GM18867 (cell line): ENCODE measurements around the gene ZSCAN1.

Source experiments
- ATAC-seq: cut with Tn5 transposase; IDR thresholded peaks from one replicate; pipeline ENCODE4 v1.9.1; 2021; ENCODE audit warnings: mild to moderate bottlenecking, moderate library complexity; ENCODE audit not compliant: unreplicated experiment

The ZSCAN1 gene

DNA sequence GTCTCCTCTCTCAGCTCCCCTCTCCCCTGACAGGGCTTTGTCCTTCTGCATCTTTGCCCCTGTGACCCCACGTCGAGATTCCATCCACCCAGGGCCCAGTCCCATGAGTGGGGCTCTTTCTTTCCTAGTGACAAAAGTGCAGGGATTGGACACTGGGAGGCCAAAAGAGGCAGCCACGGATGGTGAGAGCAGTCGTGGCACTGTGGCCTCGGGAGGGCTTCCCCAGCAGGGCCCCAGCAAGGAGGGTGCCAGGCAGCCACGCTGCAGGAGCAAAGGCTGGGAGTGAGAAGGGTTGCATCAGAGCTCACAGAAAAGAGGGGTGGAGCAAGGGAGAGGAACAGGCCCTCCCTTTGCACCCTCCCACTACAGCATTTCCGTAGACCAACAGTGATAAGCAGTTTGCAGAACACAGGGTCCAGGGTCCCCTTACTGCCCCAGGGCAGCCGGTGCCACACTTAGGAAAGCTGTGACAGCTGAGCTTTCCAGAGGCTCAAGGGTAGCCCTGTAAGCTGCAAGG, 4.9 kb downstream of the ZSCAN1 start:
- ATAC-seq: no peak

DNA sequence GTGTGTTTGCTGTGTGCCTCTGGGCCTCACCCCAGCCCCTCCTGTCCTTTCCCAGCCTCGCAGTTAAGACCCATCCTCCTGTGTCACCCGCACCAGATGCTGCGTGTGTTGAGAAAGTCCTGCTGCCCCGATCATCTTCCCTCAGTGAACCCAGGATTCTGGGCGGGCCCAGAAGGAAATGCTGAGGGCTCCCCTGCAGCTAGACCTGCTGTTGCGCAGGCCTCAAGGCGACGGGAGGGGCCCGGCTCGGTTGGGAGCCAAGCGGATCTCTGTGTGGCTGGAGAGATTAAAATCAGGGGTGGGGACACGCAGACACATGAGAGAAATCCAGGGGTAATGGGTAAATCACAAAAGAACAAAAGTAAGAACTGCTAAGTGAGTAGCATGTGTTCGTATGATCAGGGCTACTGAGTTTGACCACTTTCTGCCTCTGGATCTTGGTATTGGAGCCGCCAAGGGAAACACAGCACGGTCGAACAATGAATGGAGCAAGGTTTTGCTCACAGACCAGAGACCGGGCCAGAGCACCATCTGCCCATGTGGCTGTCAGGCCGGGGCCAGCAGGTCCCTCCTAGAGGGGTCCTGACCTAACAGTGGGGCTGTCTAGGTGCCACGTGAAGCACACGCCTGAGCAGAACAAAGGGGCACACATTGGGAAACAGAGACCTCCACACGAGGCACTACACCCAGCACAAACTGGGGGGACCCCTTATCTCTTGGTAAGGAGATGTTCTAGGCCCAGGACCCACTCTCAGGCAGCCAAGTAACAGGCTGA, 7.1 kb downstream of the ZSCAN1 start:
- no peak for ATAC-seq

DNA sequence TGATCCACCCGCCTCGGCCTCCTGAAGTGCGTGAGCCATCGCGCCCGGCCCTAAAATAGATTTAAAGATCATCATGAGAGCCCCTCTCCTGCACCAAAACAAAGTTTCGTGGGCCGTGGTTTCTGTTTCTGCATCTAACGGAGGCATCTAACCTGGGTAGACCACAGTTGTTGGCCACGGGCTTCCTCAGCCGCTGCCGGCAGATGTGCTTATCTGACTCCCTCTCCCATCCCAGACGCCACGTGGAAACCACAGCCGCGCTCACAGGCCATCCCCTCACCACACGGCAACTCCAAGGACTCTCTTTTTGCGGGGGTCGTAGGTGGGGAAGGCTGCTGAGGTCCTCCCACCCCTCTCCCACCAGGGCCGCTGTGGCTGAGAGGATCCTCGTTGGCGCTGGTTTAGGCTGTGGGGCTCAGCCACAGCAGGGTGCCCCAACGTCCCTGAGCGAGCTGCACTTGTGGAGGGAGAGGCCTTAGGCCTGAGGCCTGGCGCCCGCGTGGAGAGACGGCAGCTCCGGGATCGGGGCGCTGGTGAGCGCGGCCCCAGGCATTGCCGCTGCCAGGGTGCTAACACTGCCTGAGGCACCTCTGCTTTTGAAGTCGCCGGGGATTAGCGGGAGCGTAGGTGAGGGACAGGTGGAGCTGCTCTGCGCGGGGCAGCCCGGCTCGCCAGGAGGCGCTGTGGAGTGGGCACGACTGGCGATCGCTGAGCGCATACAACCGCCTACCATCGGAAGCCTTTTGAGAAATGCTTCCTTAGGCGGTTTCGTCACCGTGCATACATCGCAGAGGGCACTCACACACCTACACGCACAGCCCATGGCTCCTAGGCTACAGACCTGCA, 8.9 kb downstream of the ZSCAN1 start:
- ATAC-seq: no peak

DNA sequence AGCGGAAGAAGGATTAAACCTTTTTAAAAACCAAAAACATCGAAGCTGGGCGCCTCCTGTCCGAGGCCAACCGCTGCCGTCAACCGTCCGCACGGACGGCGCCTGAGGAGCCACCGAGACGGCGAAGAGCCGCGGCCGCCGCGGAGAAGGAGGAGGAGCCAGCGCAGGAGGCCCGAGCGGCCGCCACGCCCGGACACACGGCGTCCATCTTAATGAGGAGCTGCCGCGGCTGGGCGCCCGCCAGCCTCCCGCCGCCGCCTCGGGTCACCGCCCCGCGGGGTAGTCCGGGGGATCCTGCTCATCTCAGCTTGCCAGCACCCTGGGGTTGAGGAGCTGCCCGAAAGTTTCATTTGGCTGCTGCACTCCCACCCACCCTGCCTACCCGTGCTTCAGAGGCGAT, 10.6 kb downstream of the ZSCAN1 start:
- no peak for ATAC-seq

DNA sequence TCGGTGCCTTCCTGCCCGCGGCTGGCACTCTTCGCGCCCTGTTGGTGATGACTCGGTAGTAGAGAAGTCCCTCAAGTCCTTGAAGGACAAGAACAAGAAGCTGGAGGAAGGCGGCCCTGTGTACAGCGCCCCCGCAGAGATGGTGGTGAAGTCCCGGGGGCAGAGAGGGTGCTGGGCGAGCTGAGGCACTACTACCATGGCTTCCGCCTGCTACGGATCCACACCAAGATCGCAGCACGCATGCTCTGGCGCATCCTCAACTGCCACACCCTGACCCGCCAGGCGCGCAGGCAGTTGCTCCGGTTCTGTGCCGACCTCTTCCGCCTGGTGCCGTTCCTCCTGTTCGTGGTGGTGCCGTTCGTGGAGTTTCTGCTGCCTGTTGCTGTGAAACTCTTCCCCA, 11.1 kb downstream of the ZSCAN1 start:
- ATAC-seq: no peak

DNA sequence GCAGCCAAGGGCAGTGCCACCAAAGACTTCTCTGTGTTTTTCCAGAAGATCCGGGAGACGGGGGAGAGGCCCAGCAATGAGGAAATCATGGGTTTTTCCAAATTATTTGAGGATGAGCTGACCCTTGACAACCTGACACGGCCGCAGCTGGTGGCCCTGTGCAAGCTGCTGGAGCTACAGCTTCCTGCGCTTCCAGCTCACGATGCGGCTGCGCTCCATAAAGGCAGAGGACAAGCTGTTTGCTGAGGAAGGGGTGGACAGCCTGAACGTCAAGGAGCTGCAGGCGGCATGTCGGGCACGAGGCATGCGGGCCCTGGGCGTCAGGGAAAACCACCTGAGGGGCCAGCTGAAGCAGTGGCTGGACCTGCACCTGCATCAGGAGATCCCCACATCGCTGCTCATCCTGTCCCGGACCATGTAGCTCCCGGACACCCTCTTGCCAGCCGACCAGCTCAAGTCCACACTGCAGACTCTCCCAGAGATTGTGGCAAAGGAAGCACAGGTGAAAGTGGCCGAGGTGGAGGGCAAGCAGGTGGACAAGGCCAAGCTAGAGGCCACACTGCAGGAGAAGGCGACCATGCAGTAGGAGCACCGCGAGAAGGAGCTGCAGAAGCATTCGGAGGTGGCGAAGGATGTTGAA, 11.7 kb downstream of the ZSCAN1 start:
- no peak for ATAC-seq

DNA sequence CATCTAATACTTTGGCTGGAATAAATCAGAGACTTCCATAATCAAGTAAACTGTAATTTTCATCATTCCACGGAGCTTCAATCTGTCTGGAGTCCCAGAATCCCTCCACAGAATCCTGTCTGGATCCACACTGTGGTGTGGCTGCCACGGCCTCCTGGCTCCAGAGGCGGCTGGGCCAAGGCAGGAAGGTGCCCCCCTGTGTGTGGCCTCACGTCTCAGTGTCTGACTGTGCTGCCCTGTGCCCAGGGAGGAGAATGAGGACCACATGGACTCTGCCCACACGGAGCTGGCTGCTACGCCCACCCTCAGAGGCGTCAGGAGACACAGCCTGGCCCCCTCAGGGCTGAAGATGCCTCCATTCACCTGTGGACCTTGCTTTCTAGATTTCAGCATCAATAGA, 13.0 kb downstream of the ZSCAN1 start:
- no peak for ATAC-seq

DNA sequence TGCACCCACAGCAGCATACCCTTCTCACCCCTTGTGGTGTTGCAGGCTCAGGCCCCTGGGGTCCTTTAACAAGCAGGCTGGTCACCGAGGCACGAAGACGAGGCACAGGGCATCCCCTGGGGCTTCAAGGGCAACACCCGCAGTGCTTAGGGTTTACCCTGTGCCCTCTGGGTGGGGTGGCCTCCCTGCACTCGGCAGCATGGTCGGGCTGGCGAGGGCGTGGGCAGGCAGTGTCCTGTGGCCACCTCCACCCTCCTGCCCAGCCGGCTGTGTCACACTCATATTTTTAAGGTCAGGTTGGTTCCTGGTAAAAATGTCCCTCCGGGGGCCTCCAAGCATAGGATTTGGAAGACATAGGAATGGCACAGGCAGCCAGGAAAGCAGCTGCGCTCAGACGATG, 13.8 kb downstream of the ZSCAN1 start:
- ATAC-seq: no peak

DNA sequence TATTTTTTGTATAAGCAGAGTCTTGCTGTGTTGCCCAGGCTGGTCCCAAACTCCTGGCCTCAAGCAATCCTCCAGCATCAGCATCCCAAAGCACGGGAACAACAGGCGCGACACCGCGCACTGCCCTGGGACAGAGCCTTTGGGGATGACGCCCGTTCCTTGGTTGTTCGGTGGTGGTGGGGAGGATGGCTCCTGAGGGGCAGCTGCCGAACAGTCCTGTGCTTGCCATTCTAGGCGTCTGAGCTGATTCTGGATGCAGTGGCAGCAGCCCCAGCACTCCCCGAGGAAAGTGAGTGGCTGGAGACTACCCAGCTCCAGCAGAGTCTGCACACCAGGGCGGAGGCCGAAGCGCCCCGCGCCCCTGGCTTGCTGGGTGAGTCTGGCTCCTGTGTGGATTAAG, 18.4 kb downstream of the ZSCAN1 start:
- ATAC-seq: no peak

DNA sequence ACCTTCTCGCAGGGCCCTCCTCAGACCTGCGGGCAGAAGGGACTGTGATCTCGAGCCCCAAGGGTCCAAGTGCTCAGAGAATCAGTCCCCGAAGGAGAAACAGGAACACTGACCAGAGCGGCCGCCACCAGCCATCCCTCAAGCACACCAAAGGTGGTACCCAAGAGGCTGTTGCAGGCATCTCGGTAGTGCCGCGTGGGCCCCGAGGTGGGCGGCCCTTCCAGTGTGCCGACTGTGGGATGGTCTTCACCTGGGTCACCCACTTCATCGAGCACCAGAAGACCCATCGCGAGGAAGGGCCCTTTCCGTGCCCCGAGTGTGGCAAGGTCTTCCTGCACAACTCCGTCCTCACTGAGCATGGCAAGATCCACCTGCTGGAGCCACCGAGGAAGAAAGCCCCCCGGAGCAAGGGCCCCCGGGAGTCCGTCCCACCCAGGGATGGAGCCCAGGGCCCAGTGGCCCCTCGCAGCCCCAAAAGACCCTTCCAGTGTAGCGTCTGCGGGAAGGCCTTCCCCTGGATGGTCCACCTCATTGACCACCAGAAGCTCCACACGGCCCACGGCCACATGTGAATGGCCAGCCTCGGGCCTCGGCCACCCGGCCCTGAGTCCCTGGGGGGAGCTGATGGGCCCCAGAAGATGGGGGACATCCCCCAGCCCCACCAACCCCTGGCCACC, 19.8 kb downstream of the ZSCAN1 start:
- no peak for ATAC-seq

DNA sequence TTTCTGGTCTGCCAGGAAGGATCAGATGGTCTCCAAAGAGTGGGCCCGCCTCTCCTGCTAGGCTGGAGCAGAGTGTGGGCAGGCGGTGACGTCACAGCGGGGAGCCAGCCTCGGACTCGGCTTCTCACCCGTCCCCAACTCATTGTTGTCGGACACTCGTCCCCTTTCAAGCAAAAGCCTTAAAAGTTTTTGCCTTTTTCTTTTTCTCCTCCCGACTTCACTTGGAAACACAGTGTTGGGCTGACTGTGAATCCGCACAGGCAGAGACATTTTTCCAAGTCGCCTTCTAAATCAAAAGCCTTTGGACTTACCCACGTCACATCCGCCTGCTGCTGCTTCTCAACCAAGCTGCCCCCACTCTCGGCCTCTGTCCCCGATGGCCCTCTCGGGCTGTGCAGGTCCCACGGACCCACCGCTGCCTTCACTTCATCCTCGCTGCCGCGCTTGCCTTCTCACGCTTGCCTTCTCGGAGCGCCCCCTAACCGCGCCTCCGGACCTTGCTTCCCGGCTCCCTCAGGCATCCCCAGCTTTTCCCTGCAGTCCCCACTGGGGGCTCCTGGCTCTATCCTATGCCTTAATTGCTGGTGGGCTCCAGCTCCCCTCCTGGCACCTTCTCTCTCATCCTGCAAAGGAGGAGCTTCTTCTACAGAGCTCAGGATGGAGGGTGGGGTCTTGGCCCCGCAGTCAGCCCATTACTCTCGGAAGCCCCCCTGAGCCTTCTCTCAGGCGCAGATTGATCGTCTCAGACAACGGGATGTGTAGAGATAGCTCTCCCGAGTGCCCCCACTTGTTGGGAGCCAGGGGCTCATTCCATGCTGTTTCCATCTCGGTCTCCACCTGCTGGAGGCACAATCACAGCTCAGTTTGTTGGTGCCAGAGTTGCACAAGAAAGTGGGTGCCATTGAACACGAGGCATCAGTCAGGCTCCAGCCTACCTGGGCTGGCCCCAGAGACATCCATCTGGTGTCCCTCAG, 21.4 kb downstream of the ZSCAN1 start:
- ATAC-seq: no peak

DNA sequence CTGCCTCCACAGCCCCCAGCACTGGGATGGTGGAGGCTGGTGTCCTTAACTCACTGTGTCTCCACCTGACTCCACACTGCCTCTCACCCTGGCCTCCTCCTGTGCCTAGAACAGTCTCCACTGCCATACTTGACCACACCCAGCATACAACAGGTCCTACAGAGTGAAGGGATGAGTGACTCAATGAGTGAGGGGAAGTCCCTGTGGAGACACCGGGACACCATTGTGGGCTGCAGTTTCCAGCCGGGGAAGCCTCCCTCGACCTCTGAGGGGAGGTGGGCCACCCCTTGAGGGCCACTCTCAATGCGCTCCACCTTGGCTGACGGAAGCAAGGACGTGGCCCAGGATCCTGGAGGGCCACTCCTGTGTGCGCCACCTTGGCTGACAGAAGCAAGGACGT, 22.4 kb downstream of the ZSCAN1 start:
- ATAC-seq: no peak

DNA sequence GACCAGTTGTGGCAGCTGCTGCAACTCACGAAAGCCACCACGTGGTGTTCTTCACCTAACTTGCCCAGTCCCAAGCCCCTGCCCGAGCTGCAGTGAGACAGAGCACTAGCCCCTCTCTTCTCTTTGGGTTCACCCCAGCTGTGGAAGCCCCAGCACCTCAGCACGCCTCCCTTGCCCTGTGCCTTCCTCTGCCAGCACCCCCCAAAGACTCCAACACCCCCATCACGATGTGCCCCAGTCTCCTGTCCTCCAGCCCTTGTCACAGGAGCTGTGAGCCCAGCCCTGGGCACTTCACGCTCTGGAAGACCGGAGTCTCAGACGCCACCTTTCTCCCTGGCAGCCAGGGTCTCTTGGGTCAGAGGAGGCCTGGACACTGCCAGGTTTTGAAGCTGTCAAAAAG, 23.0 kb downstream of the ZSCAN1 start:
- ATAC-seq: no peak

DNA sequence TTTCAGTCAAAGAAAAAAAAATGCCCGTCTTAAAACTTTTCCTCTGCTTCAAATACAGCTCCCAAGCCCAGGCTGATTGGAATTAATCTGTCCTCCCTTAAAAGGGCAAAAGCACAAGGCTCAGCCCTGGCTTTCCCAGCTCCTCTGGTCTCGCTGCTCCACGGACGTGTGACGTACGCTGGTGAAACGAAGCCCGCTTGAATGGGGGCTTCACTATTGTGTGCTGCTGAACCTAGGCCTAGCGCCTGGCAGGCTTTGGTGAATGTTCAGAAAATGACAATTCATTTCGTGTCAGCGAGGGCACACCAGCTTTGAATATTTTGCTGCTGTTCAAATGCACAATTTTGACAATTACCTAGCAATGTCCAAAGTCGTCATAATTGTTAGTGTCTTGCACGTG, 24.6 kb downstream of the ZSCAN1 start:
- ATAC-seq: no peak

DNA sequence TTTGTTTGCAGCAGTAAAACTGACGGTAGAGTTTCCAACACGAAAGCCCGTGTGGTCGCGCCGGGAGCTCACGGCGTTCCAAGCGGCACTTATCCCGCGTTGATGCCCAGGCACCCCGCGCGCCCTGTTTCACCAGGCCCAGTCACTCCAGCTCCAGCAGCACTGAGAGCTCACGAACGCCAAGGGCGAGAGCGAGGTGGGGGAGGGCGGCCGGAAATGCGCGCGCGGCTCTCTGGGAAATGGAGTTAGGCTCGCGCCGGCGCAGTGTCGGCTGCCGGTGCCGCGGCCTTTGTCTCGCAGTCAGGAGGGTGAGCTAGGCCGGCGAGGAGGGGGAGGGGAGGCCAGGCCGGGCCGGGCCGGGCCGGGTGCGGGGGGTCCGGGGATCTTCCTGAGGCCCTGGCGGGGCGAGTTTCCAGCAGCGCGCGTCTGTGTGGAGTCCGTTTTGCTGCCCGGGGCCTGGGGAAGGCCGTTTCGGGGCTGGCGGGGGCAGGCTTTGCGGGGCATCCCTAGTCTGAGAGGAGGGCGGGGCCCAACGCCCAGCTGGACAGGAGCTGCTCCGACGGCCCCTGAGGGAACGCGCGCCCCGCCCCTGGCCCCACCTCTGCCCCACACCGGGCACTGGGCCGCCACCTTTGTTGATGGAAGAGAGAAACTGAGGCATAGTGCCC, 25.3 kb downstream of the ZSCAN1 start, which contains the start of gene ZNF135:
Gene ZNF135, plus strand, starts transcription at position 280 of the 668 bp plus-strand sequence. CDS start 721 bp downstream, outside the sequence.
- no peak for ATAC-seq

DNA sequence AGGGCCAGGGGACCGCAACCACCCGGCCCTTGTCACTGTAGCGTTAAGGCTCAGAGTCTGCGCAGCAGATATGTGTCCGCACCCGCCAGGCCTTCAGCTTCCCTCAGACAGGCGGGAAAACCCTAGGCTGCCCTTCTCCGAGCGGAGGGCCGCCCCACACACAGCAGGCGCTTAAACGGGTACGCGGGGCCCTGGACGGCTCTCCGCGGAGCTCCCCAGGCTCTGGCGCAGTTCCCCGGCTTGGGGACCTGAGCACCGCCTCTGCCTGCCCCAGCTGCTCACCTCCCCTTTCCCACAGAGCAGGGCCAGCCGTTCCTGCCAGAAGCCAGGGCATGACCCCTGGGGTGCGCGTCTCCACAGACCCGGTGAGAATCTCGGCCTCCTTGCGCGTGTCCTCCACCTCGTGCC, 25.9 kb downstream of the ZSCAN1 start:
- ATAC-seq: no peak

DNA sequence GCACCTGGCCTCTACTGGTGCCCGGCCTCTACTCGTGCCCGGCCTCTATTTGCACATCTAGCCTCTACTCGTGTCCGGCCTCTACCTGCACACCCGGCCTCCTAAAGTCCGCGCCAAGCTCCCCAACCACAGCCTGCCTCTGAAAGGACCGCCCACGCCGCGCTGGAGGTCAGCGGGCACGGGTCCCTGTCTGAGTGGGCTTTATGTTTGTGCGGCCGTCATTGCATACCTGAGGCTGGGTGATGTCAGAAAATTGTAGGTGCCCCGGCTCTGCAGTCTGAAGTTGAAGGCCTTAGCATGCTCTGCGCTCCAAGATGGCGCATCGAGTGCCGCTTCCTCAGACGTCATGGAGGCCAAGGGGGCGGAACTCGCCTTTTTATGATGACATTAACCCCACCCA, 26.4 kb downstream of the ZSCAN1 start:
- no peak for ATAC-seq

DNA sequence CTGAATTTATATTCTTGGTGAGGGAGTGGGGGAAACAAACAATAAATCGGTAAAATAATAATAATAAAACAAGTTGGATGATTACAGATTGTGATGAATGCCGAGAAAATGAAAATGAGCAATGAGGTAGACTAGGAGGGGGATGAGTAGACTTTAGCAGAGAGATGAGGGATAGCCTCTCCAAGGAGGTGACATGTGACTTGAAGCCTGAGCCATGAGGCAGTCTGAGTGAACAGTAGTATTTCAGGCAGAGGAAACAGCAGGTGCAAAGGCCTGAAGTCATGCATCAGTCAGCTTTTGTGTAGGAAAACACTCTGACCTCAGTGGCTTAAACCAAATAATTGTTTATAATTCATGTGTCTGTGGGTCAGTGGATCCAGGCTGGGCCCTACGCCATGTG, 29.9 kb downstream of the ZSCAN1 start:
- no peak for ATAC-seq

DNA sequence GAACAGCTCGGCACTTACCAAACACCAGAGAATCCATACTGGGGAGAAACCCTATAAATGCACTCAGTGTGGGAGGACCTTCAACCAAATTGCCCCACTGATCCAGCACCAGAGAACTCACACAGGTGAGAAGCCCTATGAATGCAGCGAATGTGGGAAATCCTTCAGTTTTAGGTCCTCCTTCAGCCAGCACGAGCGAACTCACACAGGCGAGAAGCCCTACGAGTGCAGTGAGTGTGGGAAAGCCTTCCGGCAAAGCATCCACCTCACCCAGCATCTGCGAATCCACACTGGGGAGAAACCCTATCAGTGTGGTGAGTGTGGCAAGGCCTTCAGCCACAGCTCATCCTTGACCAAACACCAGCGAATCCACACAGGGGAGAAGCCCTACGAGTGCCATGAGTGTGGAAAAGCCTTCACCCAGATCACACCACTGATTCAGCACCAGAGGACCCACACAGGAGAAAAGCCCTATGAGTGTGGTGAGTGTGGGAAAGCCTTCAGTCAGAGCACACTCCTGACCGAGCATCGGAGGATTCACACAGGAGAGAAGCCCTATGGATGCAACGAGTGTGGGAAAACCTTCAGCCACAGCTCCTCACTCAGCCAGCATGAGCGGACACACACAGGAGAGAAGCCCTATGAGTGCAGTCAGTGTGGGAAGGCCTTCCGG, 33.6 kb downstream of the ZSCAN1 start:
- no peak for ATAC-seq
